Activated naive CD4-positive, alpha-beta T cell treated with anti-CD3 and anti-CD28 coated beads, Interleukin-2, amount 50 U/mL, for 24 hours (primary cell): ENCODE measurements around the gene SYNE1.
A peak's percentile ranks its signal among the peaks of the same experiment; 100 is the strongest.

Experiments used
- H3K27ac Mint-ChIP-seq: one replicate; pipeline ENCODE4 v1.8.0; 2021; ENCODE audit warnings: mild to moderate bottlenecking, mixed read lengths
- H3K27me3 Mint-ChIP-seq: one replicate; pipeline ENCODE4 v1.8.0; 2021; ENCODE audit warnings: mixed read lengths
- H3K36me3 Mint-ChIP-seq: one replicate; pipeline ENCODE4 v1.8.0; 2021; ENCODE audit warnings: mixed read lengths
- H3K4me1 Mint-ChIP-seq: one replicate; pipeline ENCODE4 v1.8.0; 2021; ENCODE audit warnings: mixed read lengths
- H3K4me3 Mint-ChIP-seq: one replicate; pipeline ENCODE4 v1.8.0; 2021; ENCODE audit warnings: mild to moderate bottlenecking, mixed read lengths
- H3K9me3 Mint-ChIP-seq: one replicate; pipeline ENCODE4 v1.8.0; 2021; ENCODE audit warnings: mixed read lengths

SYNE1 gene

DNA sequence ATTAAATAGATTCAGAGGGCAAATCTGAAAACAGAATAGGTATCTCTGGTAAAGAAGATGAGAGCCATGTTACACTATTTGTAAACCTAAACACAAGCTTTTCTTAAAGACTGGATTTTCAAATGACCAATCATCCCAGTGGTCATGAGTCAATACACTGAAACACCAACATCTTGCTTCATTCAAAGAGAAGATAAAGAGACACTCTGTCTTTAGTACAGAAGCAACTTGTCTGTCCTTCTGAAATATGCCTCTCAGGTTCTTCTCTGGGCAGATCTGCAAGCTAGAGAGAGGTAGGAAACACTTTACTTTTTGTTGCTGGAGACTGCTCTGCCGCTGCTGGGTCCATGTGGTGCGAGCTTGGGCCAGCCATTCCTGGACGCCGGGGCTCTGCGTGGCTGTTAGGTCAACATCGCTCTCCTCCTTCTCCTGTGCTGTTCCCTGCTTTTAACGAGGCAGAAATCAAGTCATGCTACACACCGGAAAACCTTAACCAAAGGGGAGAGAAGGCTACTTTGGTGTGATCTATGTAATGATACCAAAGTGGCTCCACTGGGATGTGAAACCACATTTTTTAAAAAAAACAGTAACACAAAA lies 368.2 kb downstream of the SYNE1 start:
- H3K9me3 Mint-ChIP-seq: no peaks in the 10 kb centered on the region
- peaks cover 7% of the 10 kb centered on the region for H3K36me3 Mint-ChIP-seq
- H3K4me3 Mint-ChIP-seq: no peak overlapping the region
- H3K27ac Mint-ChIP-seq: peak overlapping the region; percentile 53
- H3K4me1 Mint-ChIP-seq: no peaks in the 10 kb centered on the region
- no peaks in the 10 kb centered on the region for H3K27me3 Mint-ChIP-seq

DNA sequence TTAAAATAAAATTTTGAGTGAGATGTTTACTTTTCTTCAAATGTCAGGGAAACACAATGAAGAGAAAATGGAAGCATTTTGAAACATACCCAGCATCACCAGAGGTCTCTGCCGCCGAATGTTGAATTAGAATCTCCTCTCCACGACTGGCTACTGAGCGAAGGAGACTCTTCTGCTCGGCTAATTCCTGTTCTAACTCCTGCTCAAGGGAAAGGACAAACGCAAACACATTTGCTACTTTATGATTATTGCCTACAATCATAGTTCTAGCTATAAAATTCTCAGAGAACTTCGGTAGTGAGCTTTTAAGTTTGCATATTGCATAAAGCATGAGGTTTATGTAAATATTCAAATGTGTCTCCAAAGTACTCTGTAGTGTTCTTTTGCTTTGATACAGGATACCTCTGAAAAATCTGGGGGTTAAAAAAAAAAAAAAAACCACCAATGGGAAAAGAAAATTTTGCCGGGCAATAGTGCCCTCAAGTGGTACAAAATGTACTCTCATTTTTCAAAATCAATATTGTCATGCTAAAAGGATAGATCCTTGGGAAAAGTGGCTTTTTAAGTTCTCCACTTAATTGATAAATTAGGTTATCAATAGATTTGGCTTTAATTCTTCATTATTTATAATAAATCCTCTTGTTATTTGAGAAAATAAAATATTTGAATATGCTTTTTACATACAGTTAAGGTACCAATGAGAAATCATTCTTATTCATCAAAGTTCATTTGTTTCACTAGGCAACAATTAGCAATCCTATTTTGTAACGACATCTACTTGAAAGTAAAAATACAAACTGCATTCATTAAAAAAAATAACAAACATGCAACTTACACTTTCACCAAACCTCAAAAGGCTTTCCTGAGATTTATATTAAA lies 369.0 kb downstream of the SYNE1 start:
- Mint-ChIP-seq H3K9me3 (no peaks in the 10 kb centered on the region), H3K27ac (no peak overlapping the region), H3K4me1 (no peaks in the 10 kb centered on the region), H3K27me3 (no peaks in the 10 kb centered on the region), H3K36me3 (peaks cover 7% of the 10 kb centered on the region), H3K4me3 (no peak overlapping the region)

DNA sequence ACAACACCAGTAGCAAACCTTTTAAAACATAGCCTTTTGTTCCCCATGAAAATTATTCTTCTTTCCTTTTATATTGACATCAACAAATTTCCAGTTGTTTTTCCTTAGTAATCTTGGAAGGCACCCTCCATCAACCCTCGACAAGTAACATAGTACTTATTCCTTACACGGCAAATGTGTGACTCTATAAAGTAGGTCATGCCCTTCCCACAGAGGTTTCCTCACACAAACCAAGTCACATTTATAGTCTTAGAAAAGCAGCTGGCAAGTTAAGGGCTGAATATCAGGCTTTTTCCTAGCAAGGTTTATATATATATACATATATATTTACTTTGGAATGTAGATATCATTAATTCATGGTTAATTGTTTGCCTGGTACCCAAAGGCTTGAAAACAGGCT lies 371.5 kb downstream of the SYNE1 start:
- H3K27ac Mint-ChIP-seq: no peak overlapping the region
- H3K9me3 Mint-ChIP-seq: no peaks in the 10 kb centered on the region
- no peaks in the 10 kb centered on the region for H3K27me3 Mint-ChIP-seq
- no peaks in the 10 kb centered on the region for H3K4me1 Mint-ChIP-seq
- peaks cover 28% of the 10 kb centered on the region for H3K36me3 Mint-ChIP-seq
- H3K4me3 Mint-ChIP-seq: no peak overlapping the region

DNA sequence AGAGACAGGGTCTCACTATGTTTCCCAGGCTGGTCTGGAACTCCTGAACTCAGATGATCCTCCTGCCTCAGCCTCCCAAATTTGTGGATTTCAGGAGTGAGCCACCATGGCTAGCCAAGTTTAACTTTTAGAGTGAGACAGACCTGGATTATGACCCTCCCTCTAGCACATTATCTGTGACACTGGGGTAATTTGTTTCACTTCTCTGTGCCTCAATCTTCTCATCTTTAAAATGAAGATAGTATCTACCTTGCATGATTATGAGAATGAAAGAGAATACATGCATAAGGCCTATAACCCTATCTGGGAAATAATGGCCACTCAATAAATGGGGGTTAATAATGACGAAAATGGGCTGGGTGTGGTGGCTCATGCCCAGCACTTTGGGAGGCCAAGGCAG lies 373.6 kb downstream of the SYNE1 start:
- Mint-ChIP-seq H3K27ac (no peak overlapping the region), H3K36me3 (peaks cover 40% of the 10 kb centered on the region), H3K4me1 (no peaks in the 10 kb centered on the region), H3K4me3 (no peak overlapping the region), H3K9me3 (no peaks in the 10 kb centered on the region), H3K27me3 (no peaks in the 10 kb centered on the region)

- Mint-ChIP-seq H3K4me1 (no peaks in the 10 kb centered on the region), H3K9me3 (no peaks in the 10 kb centered on the region), H3K27ac (no peak overlapping the region), H3K36me3 (peaks cover 51% of the 10 kb centered on the region), H3K4me3 (no peak overlapping the region), H3K27me3 (no peaks in the 10 kb centered on the region)
Measured at GRCh38 chr6:152261179-152261578, 376.0 kb downstream of the SYNE1 start.

- Mint-ChIP-seq H3K36me3 (peaks cover 44% of the 10 kb centered on the region), H3K4me1 (no peaks in the 10 kb centered on the region), H3K27ac (no peak overlapping the region), H3K9me3 (no peaks in the 10 kb centered on the region), H3K27me3 (no peaks in the 10 kb centered on the region), H3K4me3 (no peak overlapping the region)
Measured at GRCh38 chr6:152259234-152259633, 377.9 kb downstream of the SYNE1 start.

DNA sequence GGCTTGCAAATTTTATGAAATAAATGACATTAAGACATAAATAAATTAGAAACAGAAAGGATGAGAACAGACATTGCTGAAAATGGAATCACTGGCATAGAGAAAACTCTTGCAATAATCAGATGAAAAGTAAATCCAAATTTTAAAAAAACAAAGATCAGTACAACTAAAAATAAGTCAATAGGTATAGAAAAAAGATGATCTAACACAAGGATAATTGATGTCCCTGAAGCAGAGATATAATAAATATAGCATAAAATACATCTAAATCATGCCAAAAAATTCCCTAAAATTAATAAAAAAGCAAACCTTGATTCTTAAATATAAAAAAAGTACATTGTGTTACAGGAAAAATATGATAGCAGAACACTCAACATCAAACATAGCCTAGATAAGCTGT lies 379.6 kb downstream of the SYNE1 start:
- Mint-ChIP-seq H3K4me1 (no peaks in the 10 kb centered on the region), H3K27me3 (no peaks in the 10 kb centered on the region), H3K36me3 (peaks cover 40% of the 10 kb centered on the region), H3K27ac (no peak overlapping the region), H3K4me3 (no peak overlapping the region), H3K9me3 (no peaks in the 10 kb centered on the region)

DNA sequence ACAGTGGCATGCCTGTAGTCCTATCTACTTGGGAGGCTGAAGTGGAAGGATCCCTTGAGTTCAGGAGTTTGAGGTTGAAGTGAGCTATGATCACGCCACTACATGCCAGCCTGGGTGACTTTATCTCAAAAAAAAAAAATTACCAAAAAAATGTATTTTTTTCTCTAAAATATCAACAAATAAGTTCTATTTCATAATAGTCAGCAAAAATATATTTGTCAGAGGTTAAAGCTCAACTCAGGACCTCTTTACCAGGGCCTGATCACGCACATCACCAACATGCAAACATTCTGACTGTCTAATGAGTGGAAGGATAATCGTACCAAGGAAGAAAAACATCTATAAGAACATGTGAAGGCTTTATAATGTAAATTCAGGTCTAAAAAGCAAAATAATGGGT lies 387.0 kb downstream of the SYNE1 start:
- Mint-ChIP-seq H3K9me3 (no peaks in the 10 kb centered on the region), H3K4me3 (no peak overlapping the region), H3K27ac (no peak overlapping the region)

GRCh38 chr6:152248980-152249379 lies 388.2 kb downstream of the SYNE1 start:
- H3K27me3 Mint-ChIP-seq: no peaks in the 10 kb centered on the region
- no peaks in the 10 kb centered on the region for H3K9me3 Mint-ChIP-seq
- H3K27ac Mint-ChIP-seq: no peak overlapping the region
- peaks cover 22% of the 10 kb centered on the region for H3K36me3 Mint-ChIP-seq
- H3K4me3 Mint-ChIP-seq: no peak overlapping the region
- no peaks in the 10 kb centered on the region for H3K4me1 Mint-ChIP-seq

More for the DNA sequence above, 387.0 kb downstream of the SYNE1 start:
- Mint-ChIP-seq H3K4me1 (no peaks in the 10 kb centered on the region), H3K27me3 (no peaks in the 10 kb centered on the region), H3K36me3 (peaks cover 16% of the 10 kb centered on the region)

DNA sequence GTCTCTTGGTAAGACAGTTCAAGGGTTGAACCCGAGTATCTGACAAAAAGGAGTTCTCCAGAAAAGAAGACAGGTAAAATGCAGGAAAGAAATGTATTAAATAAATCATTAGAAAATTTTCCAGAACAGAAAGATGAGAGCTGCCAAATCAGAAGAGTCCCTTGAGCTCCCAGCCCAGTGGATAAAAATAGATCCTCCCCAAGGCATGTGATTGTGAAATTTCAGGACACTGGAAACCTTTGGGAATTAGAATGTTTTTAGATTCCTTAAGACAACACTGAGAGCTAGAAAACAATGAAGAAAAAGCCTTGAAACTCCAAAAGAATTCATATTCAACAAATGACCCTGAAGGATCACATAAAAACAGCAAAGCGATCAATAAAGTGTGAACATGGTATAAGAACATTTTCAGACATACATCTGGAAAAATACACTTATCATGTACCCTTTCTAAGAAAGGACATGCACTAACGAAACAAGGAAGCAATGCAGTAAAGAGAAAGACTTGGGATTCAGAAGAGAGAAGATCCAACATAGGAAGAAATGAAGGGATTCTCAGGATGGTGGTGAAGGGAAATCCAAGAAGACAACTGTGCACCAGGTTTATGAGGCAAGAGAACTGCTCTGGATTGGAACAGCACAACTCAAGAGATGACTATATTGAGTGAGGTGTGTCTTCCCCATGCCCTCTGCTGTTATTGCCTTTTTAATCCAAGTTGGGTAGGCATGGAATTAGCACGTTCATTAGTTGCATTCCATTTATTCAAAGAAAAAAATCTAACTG lies 390.4 kb downstream of the SYNE1 start:
- no peaks in the 10 kb centered on the region for H3K4me1 Mint-ChIP-seq
- H3K9me3 Mint-ChIP-seq: no peaks in the 10 kb centered on the region
- no peak overlapping the region for H3K4me3 Mint-ChIP-seq
- H3K27ac Mint-ChIP-seq: no peak overlapping the region
- H3K36me3 Mint-ChIP-seq: peaks cover 21% of the 10 kb centered on the region
- H3K27me3 Mint-ChIP-seq: no peaks in the 10 kb centered on the region

DNA sequence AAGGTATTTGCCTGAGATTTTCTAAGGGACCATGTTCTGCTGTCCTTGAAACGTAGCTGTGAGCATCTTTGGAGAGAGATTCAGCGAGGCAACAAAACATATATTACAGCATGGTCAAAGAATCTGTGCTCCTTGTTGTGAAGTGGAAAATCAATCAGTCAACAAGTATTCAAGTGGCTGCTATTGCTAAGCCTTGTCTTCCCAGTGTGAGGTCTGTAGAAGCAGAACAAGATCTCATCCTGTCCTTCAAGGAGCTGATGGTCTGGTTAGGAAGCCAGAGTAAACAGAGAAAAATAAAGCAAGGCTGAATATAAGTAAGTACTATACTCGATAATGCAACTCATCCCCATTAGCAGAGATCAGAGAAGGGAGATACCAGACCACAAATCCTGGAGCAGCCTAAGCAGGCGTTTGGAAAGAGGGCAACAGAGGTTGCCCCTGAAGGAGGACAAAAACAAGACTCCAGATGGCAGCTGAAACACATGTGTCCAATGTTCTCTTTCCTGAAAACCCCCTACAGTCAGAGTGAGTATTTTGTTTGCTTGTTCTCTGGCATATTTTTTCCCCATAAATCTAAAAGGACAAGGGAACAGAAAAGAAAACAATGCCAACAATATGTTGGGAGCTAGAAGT lies 392.0 kb downstream of the SYNE1 start:
- no peak overlapping the region for H3K4me3 Mint-ChIP-seq
- H3K27ac Mint-ChIP-seq: peak overlapping the region; percentile 63
- no peaks in the 10 kb centered on the region for H3K27me3 Mint-ChIP-seq
- H3K9me3 Mint-ChIP-seq: no peaks in the 10 kb centered on the region
- peaks cover 25% of the 10 kb centered on the region for H3K36me3 Mint-ChIP-seq
- H3K4me1 Mint-ChIP-seq: no peaks in the 10 kb centered on the region

GRCh38 chr6:152241013-152241766 lies 396.0 kb downstream of the SYNE1 start:
- Mint-ChIP-seq H3K4me1 (no peaks in the 10 kb centered on the region), H3K27me3 (no peaks in the 10 kb centered on the region), H3K36me3 (peaks cover 21% of the 10 kb centered on the region), H3K4me3 (no peak overlapping the region), H3K9me3 (no peaks in the 10 kb centered on the region), H3K27ac (no peak overlapping the region)

GRCh38 chr6:152240436-152240835 lies 396.7 kb downstream of the SYNE1 start:
- Mint-ChIP-seq H3K36me3 (peaks cover 22% of the 10 kb centered on the region), H3K9me3 (no peaks in the 10 kb centered on the region), H3K4me3 (no peak overlapping the region), H3K27me3 (no peaks in the 10 kb centered on the region), H3K27ac (no peak overlapping the region), H3K4me1 (no peaks in the 10 kb centered on the region)

DNA sequence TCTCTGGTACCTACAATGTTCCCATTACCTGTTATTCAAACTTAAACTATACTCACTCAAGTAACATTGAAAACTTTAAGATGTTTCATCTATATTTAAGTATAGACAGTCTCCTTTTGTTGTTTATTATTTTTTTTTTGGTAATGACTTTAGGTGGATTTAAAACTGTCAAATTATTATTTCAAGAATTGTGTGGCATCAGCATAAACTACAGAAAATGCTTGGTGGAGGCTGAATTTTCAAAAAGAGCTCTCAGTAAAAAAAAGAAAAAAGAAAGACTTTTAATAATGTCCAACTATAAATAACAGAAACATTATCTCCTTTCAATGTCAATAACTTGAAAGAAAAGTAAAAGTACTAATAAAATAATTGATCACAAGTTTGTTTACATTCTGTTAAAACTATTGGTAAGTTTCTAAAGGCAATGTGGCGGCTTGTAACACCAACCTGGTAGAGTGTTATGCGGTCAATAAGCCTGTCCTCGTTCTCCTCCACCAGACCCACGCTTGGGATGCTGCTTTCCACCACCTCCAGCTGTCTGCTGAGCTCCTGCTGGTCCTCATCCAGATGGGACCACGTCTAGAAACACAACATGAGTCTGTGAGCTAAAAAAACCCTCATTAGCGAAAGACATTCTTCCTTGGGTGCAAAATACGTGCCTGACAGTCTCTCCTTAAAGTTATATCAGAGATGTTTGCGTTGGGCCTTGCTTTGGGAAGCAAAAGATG lies 400.6 kb downstream of the SYNE1 start:
- peaks cover 10% of the 10 kb centered on the region for H3K36me3 Mint-ChIP-seq
- no peak overlapping the region for H3K27ac Mint-ChIP-seq
- H3K9me3 Mint-ChIP-seq: no peaks in the 10 kb centered on the region
- H3K27me3 Mint-ChIP-seq: no peaks in the 10 kb centered on the region
- peaks cover 33% of the 10 kb centered on the region for H3K4me1 Mint-ChIP-seq
- no peak overlapping the region for H3K4me3 Mint-ChIP-seq
